Right renal pelvis (tissue), 4 donors: Measurements from ENCODE around the gene SHC3. TPM values are rescaled to one million over a fixed set of nuclear protein-coding genes. Genes with fewer than 3 reads are reported as not detected.

Experiments used
- DNase-seq, 4 donors: peaks; one replicate each; pipeline ENCODE4 v3.0.0-alpha.2; 2013; ENCODE audit warnings: low read depth in 4 of 4, low spot score in 3 of 4, missing footprints in 1 of 4
- polyA plus RNA-seq, 4 donors: library from polyadenylated mRNA; unstranded; fragments of 120-200 nt; gene quantifications; one replicate each; pipeline ENCODE4 v1.2.1, GENCODE V29; 2013; ENCODE audit not compliant: insufficient read length in 4 of 4

Gene SHC3
- polyA plus RNA-seq, 4 donors: 2.1 to 3.2 (median 2.5) TPM

GRCh38 chr9:88972401-88972800 is 206.2 kb downstream of the SHC3 start:
- no peak for DNase-seq

GRCh38 chr9:88971131-88971960 is 207.3 kb downstream of the SHC3 start:
- DNase-seq: no peak

- DNase-seq: no peak
Measured at GRCh38 chr9:88969646-88970373, 208.8 kb downstream of the SHC3 start.

GRCh38 chr9:88968799-88969198 is 209.8 kb downstream of the SHC3 start:
- DNase-seq: no peak

- no peak for DNase-seq
Measured at GRCh38 chr9:88966894-88967676, 211.5 kb downstream of the SHC3 start.

- no peak for DNase-seq
Measured at GRCh38 chr9:88965473-88965872, 213.1 kb downstream of the SHC3 start.

- no peak for DNase-seq
Measured at GRCh38 chr9:88960632-88961031, 218.0 kb downstream of the SHC3 start.

GRCh38 chr9:88959727-88960469 is 218.7 kb downstream of the SHC3 start:
- no peak for DNase-seq

GRCh38 chr9:88957526-88957925 is 221.1 kb downstream of the SHC3 start:
- no peak for DNase-seq

Other genes with a start within 250 kb of the SHC3 start
- 10 to 100 TPM; 53.9 to 68.3 (median 62.4) TPM for gene S1PR3, start 187.3 kb downstream of the SHC3 start, polyA plus RNA-seq
- 100 to 1,000 TPM in 1 of 4 donors, 10 to 100 TPM in 3; 84.3 to 107 (median 89.5) TPM for gene CKS2, start 132.4 kb upstream of the SHC3 start, polyA plus RNA-seq
- 10 to 100 TPM; 55.9 to 77.6 (median 72.4) TPM for gene SECISBP2, start 139.7 kb upstream of the SHC3 start, polyA plus RNA-seq